Measurements from ENCODE around the gene ZBTB44.

Gene ZBTB44

GRCh38 chr11:130209954-130210854 lies 104.5 kb downstream of the ZBTB44 start:
- Histone ChIP-seq H3K36me3 (ENCODE audit: insufficient read depth, low read length) (no peaks in the 10 kb centered on the region), H3K9ac (ENCODE audit: insufficient read length) (no peak overlapping the region), H3K4me3 (no peak overlapping the region), H3K27ac (no peak overlapping the region), H3K9me3 (ENCODE audit: low read depth, low read length) (no peaks in the 10 kb centered on the region)
- no peak for DNase-seq (ENCODE audit: low read depth, low spot score)
- TF ChIP-seq FOXP2 (optimal IDR thresholded peaks at IDR 0.05; ENCODE audit: control extremely low read depth, extremely low read length, insufficient read depth) (no peak), POLR2AphosphoS5 (IDR thresholded peaks at IDR 0.05; ENCODE audit: borderline replicate concordance, low read depth, low read length) (no peak)

GRCh38 chr11:130209128-130209932 lies 105.4 kb downstream of the ZBTB44 start:
- Histone ChIP-seq H3K36me3 (ENCODE audit: insufficient read depth, low read length) (no peaks in the 10 kb centered on the region), H3K4me3 (no peak overlapping the region), H3K27ac (no peak overlapping the region), H3K9ac (ENCODE audit: insufficient read length) (no peak overlapping the region), H3K9me3 (ENCODE audit: low read depth, low read length) (no peaks in the 10 kb centered on the region)
- TF ChIP-seq FOXP2 (optimal IDR thresholded peaks at IDR 0.05; ENCODE audit: control extremely low read depth, extremely low read length, insufficient read depth) (no peak), EZH2 (IDR thresholded peaks at IDR 0.05) (no peak), POLR2AphosphoS5 (IDR thresholded peaks at IDR 0.05; ENCODE audit: borderline replicate concordance, low read depth, low read length) (no peak)
- DNase-seq (ENCODE audit: low read depth, low spot score): no peak

GRCh38 chr11:130208241-130209127 lies 106.2 kb downstream of the ZBTB44 start:
- Histone ChIP-seq H3K9ac (ENCODE audit: insufficient read length) (no peak overlapping the region), H3K9me3 (ENCODE audit: low read depth, low read length) (no peaks in the 10 kb centered on the region), H3K4me3 (no peak overlapping the region), H3K36me3 (ENCODE audit: insufficient read depth, low read length) (no peaks in the 10 kb centered on the region), H3K27ac (no peak overlapping the region)
- TF ChIP-seq EZH2 (IDR thresholded peaks at IDR 0.05) (no peak), FOXP2 (optimal IDR thresholded peaks at IDR 0.05; ENCODE audit: control extremely low read depth, extremely low read length, insufficient read depth) (no peak), POLR2AphosphoS5 (IDR thresholded peaks at IDR 0.05; ENCODE audit: borderline replicate concordance, low read depth, low read length) (no peak)
- no peak for DNase-seq (ENCODE audit: low read depth, low spot score)

GRCh38 chr11:130206141-130206540 lies 108.6 kb downstream of the ZBTB44 start:
- TF ChIP-seq FOXP2 (optimal IDR thresholded peaks at IDR 0.05; ENCODE audit: control extremely low read depth, extremely low read length, insufficient read depth) (no peak), POLR2AphosphoS5 (IDR thresholded peaks at IDR 0.05; ENCODE audit: borderline replicate concordance, low read depth, low read length) (no peak), EZH2 (IDR thresholded peaks at IDR 0.05) (no peak)
- DNase-seq (ENCODE audit: low read depth, low spot score): no peak

GRCh38 chr11:130204703-130205095 lies 110.0 kb downstream of the ZBTB44 start:
- Histone ChIP-seq H3K27ac (no peak overlapping the region), H3K9me3 (ENCODE audit: low read depth, low read length) (no peaks in the 10 kb centered on the region), H3K9ac (ENCODE audit: insufficient read length) (no peak overlapping the region), H3K36me3 (ENCODE audit: insufficient read depth, low read length) (no peaks in the 10 kb centered on the region), H3K4me3 (no peak overlapping the region)
- no peak for TF ChIP-seq POLR2AphosphoS5 (IDR thresholded peaks at IDR 0.05; ENCODE audit: borderline replicate concordance, low read depth, low read length)
- no peak for TF ChIP-seq EZH2 (IDR thresholded peaks at IDR 0.05)
- TF ChIP-seq FOXP2 (optimal IDR thresholded peaks at IDR 0.05; ENCODE audit: control extremely low read depth, extremely low read length, insufficient read depth): no peak
- DNase-seq (ENCODE audit: low read depth, low spot score): no peak

More at GRCh38 chr11:130206141-130206540, 108.6 kb downstream of the ZBTB44 start:
- Histone ChIP-seq H3K27ac (no peak overlapping the region), H3K36me3 (ENCODE audit: insufficient read depth, low read length) (no peaks in the 10 kb centered on the region), H3K4me3 (no peak overlapping the region), H3K9me3 (ENCODE audit: low read depth, low read length) (no peaks in the 10 kb centered on the region), H3K9ac (ENCODE audit: insufficient read length) (no peak overlapping the region)

GRCh38 chr11:130203766-130204702 lies 110.7 kb downstream of the ZBTB44 start:
- DNase-seq (ENCODE audit: low read depth, low spot score): no peak
- Histone ChIP-seq H3K36me3 (ENCODE audit: insufficient read depth, low read length) (no peaks in the 10 kb centered on the region), H3K9ac (ENCODE audit: insufficient read length) (no peak overlapping the region), H3K4me3 (no peak overlapping the region), H3K9me3 (ENCODE audit: low read depth, low read length) (no peaks in the 10 kb centered on the region), H3K27ac (no peak overlapping the region)
- TF ChIP-seq FOXP2 (optimal IDR thresholded peaks at IDR 0.05; ENCODE audit: control extremely low read depth, extremely low read length, insufficient read depth) (no peak), EZH2 (IDR thresholded peaks at IDR 0.05) (no peak), POLR2AphosphoS5 (IDR thresholded peaks at IDR 0.05; ENCODE audit: borderline replicate concordance, low read depth, low read length) (no peak)
